ENCODE data around the gene PCBP4. TPM values are rescaled to one million over a fixed set of nuclear protein-coding genes. Genes with fewer than 3 reads are reported as not detected.
A peak's percentile ranks its signal among the peaks of the same experiment; 100 is the strongest.

Gene PCBP4
- total RNA-seq, 1 donor from 2014 or later = 120 TPM

DNA sequence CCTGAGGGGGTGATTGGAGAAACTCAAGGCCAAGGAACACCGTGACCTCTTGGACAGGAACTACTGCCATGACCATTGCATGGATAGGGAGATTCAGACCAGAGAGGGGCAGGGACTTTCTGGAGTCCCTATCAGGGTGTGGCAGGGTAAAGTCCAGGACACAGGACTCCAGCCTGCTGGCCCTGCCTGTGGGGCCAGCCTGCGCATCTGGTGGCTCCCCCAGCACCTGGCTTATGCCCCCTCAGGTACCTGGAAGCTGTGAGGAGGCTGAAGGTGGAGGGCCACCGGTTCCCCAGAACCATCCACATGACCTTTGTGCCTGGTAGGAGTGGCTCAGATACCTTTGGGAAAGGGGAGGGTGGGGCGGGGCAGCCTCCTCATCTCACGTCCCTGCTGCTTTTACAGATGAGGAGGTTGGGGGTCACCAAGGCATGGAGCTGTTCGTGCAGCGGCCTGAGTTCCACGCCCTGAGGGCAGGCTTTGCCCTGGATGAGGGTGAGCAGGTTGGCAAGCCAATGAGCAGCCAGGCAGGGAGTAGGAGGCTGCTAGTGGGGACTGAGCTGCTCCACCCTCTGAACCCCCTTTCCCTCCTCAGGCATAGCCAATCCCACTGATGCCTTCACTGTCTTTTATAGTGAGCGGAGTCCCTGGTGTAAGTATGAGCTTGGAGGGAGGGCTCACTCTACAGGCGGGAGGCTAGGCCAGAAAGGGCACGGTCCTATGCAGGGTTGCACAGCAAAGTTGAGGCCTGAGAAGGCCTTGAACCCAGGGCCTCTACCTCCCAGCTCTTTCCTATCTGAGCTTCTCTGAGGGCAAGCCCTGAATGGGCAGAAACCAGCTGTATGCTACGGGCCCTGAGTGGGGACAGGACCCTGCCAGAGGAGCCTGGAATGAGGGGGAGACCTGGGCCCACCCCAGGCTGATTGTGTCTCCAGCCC is 19.0 kb upstream of the PCBP4 start:
- TF ChIP-seq, protein P1, sequence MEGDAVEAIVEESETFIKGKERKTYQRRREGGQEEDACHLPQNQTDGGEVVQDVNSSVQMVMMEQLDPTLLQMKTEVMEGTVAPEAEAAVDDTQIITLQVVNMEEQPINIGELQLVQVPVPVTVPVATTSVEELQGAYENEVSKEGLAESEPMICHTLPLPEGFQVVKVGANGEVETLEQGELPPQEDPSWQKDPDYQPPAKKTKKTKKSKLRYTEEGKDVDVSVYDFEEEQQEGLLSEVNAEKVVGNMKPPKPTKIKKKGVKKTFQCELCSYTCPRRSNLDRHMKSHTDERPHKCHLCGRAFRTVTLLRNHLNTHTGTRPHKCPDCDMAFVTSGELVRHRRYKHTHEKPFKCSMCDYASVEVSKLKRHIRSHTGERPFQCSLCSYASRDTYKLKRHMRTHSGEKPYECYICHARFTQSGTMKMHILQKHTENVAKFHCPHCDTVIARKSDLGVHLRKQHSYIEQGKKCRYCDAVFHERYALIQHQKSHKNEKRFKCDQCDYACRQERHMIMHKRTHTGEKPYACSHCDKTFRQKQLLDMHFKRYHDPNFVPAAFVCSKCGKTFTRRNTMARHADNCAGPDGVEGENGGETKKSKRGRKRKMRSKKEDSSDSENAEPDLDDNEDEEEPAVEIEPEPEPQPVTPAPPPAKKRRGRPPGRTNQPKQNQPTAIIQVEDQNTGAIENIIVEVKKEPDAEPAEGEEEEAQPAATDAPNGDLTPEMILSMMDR (conservative IDR thresholded peaks at IDR 0.05; ENCODE audit: low read depth, low read length) = no peak
- no peak overlapping the region for H3K4me3 ChIP-seq (ENCODE audit: low read depth, low read length)
- DNase-seq (ENCODE audit: low read depth) = no peak

DNA sequence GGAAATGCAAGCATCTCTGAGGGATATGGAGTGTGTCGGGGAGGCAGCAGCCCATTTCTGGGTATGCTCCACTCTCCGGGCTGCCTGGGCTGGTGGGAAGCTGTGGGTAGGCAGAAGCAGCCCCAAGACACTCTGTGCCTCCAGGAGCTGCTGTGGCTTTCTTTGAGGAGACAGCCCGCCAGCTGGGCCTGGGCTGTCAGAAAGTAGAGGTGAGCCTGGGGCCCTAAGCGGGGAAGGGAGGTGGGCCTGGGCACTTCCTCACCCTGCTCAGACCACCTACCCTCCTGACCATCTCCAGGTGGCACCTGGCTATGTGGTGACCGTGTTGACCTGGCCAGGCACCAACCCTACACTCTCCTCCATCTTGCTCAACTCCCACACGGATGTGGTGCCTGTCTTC is 17.8 kb upstream of the PCBP4 start:
- no peak for DNase-seq (ENCODE audit: low read depth)
- peak overlapping the region; percentile 79 for H3K4me3 ChIP-seq (ENCODE audit: low read depth, low read length)
- TF ChIP-seq, protein P1 (conservative IDR thresholded peaks at IDR 0.05; ENCODE audit: low read depth, low read length) = no peak

DNA sequence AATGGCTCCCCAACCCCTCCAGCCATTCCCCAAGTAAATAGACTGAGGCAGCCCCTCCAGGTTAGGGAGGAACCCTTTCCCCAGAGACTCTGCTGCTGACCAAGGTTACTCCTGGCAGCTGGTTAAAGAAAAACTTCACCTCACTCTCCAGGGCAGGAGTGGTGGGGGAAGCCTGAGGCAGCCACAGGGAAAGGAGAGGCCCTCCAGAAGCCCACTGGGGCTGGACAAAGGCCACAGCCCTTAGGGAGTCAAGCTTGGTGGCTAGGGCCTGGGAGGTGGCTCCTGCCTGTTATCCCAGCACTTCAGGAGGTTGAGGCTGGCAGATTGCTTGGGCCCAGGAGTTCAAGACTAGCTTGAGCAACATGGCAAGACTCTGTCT is 17.0 kb upstream of the PCBP4 start:
- TF ChIP-seq, protein P1 (conservative IDR thresholded peaks at IDR 0.05; ENCODE audit: low read depth, low read length) = no peak
- DNase-seq (ENCODE audit: low read depth) = no peak
- H3K4me3 ChIP-seq (ENCODE audit: low read depth, low read length) = peak overlapping the region; percentile 79

DNA sequence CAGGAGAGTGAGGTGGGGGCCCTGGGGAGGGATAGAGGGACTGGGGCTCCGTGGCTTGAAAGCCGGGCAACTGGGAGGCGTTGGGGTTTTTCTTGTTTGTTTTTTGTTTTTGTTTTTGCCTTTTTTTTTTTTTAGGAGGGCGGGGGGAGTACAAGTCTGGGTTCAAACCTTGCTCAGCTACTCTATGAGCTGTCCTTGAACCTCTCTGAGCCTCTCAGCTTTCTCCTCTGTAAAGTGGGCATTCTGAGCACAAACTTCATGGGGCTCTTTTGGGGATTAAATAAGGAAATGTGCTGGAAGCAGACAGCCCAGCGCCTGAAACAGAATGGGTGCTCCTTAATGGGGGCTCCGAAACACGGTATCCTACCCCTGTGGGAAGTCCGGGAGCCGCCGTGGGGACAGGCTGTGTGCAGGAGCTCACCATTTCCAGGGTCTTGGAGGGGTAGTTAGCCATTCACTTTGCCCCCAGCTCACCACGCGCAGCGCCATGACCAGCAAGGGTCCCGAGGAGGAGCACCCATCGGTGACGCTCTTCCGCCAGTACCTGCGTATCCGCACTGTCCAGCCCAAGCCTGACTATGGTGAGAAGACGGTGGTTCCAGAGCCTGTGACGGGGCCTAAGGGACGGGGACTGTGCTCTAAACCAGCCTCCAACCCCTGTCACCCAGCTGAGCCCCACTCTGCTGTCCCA is 16.5 kb upstream of the PCBP4 start:
- no peak for DNase-seq (ENCODE audit: low read depth)
- H3K4me3 ChIP-seq (ENCODE audit: low read depth, low read length) = peak overlapping the region; percentile 79
- TF ChIP-seq, protein P1 (conservative IDR thresholded peaks at IDR 0.05; ENCODE audit: low read depth, low read length) = no peak

DNA sequence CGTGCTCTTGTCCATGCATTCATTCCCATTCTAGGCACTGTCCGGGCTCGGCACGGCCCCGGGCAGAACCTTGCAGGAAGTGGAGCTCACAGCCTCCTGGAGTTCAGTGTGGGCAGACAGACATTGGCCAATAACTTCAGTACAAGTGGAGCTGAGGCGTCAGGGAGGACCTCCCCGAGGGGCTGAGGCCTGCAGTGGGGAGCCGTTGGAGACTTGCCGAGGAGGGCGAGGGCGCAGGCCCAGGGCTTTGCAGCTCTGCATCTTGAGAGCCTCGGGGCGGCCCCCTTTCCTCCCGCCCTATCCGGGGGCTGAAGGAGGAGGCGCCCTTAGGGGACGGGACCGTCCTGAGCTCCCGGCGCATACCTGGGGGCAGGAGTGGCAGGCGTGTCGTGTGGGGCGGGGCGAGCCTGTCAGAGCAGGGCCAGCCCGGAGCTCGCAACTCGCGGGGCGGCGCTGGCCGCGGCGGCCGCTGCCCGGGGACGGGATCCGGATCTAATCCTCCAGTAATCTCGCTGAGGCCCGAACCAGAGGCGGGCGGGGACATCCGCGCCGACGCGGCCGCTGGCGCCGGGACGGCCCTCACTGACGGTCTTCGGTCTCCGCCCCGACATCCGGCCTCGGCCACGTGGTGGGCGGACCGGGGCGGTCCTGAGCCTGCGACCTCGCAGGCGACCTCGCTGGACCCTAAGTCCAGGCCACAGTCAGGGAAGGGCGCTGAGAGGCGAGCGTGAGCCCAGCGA is 15.8 kb upstream of the PCBP4 start, which contains the start of gene ACY1:
Gene ACY1 (plus strand): TSS at position 698 of the 740 bp plus-strand sequence. CDS start 530 bp downstream, outside the sequence.
- DNase-seq (ENCODE audit: low read depth) = no peak
- peak within 1 kb of the TSS; percentile 79 for H3K4me3 ChIP-seq (ENCODE audit: low read depth, low read length)
- TF ChIP-seq, protein P1 (conservative IDR thresholded peaks at IDR 0.05; ENCODE audit: low read depth, low read length) = no peak

DNA sequence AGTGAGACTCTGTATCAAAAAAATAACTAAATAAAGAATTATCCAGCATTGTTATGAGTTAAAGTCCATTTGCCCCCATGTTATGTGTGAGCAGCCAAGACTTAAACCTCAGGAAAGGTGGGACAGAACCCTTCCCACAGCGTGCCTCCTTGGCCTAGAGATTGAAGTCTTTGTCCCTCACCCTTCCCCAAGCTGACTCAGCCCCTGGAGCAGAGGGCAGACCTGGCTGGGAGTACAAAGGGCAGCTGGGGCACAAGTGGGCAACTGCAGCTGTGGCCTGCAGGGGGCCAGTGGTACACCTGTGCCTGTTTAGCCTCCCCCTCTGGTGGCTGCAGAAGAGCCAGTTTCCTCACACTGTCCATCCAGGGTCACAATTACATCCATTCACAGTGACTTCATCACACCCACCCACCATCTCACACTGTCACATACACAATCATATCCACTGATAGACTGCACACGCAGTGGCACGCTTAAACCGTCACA is 15.1 kb upstream of the PCBP4 start:
- H3K4me3 ChIP-seq (ENCODE audit: low read depth, low read length) = peak overlapping the region; percentile 79
- DNase-seq (ENCODE audit: low read depth) = peak; percentile 78
- TF ChIP-seq, protein P1 (conservative IDR thresholded peaks at IDR 0.05; ENCODE audit: low read depth, low read length) = peak; percentile 80

Measured in epithelial cell of proximal tubule (primary cell).